GM23338 (cell line): ENCODE results near the gene DSG4.

Source experiments
- EZH2 ChIP-seq: fragments of 200-600 bp; sonication (generic); IDR thresholded peaks from one replicate; pipeline ENCODE4 v1.8.0; 2017; ENCODE audit warnings: antibody characterized with exemption, mild to moderate bottlenecking, low read depth; ENCODE audit not compliant: unreplicated experiment
- EZH2phosphoT487 ChIP-seq: fragments of 200-600 bp; sonication (generic); IDR thresholded peaks from one replicate; pipeline ENCODE4 v1.8.1; 2018; ENCODE audit warnings: antibody characterized with exemption; ENCODE audit not compliant: unreplicated experiment
- NANOG ChIP-seq: IDR thresholded peaks from 2 replicates; pipeline ENCODE4 v1.6.1; 2016; ENCODE audit warnings: antibody characterized with exemption, borderline replicate concordance
- POLR2AphosphoS5 ChIP-seq: IDR thresholded peaks from 2 replicates; pipeline ENCODE4 v1.6.1; 2016; ENCODE audit warnings: antibody characterized with exemption, low read depth
- TF ChIP-seq, protein P1 (sequence below), 2 experiments: fragments of 200-600 bp in 1 of 2; sonication (generic) in 1 of 2; conservative IDR thresholded peaks; 2 replicates each; pipeline versions ENCODE4 v1.5.1 to v1.6.1; 2016 to 2017; ENCODE audit warnings: antibody characterized with exemption in 2 of 2, low read depth in 2 of 2, mild to moderate bottlenecking in 2 of 2, moderate library complexity in 1 of 2
- TF ChIP-seq, protein P2 (sequence below): IDR thresholded peaks from one replicate; pipeline ENCODE4 v1.6.1; 2018; ENCODE audit warnings: antibody characterized with exemption; ENCODE audit not compliant: unreplicated experiment

- TF ChIP-seq, protein P1, sequence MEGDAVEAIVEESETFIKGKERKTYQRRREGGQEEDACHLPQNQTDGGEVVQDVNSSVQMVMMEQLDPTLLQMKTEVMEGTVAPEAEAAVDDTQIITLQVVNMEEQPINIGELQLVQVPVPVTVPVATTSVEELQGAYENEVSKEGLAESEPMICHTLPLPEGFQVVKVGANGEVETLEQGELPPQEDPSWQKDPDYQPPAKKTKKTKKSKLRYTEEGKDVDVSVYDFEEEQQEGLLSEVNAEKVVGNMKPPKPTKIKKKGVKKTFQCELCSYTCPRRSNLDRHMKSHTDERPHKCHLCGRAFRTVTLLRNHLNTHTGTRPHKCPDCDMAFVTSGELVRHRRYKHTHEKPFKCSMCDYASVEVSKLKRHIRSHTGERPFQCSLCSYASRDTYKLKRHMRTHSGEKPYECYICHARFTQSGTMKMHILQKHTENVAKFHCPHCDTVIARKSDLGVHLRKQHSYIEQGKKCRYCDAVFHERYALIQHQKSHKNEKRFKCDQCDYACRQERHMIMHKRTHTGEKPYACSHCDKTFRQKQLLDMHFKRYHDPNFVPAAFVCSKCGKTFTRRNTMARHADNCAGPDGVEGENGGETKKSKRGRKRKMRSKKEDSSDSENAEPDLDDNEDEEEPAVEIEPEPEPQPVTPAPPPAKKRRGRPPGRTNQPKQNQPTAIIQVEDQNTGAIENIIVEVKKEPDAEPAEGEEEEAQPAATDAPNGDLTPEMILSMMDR (conservative IDR thresholded peaks at IDR 0.05; ENCODE audit: low read depth in 2 of 2): no peak
- TF ChIP-seq, protein P2, sequence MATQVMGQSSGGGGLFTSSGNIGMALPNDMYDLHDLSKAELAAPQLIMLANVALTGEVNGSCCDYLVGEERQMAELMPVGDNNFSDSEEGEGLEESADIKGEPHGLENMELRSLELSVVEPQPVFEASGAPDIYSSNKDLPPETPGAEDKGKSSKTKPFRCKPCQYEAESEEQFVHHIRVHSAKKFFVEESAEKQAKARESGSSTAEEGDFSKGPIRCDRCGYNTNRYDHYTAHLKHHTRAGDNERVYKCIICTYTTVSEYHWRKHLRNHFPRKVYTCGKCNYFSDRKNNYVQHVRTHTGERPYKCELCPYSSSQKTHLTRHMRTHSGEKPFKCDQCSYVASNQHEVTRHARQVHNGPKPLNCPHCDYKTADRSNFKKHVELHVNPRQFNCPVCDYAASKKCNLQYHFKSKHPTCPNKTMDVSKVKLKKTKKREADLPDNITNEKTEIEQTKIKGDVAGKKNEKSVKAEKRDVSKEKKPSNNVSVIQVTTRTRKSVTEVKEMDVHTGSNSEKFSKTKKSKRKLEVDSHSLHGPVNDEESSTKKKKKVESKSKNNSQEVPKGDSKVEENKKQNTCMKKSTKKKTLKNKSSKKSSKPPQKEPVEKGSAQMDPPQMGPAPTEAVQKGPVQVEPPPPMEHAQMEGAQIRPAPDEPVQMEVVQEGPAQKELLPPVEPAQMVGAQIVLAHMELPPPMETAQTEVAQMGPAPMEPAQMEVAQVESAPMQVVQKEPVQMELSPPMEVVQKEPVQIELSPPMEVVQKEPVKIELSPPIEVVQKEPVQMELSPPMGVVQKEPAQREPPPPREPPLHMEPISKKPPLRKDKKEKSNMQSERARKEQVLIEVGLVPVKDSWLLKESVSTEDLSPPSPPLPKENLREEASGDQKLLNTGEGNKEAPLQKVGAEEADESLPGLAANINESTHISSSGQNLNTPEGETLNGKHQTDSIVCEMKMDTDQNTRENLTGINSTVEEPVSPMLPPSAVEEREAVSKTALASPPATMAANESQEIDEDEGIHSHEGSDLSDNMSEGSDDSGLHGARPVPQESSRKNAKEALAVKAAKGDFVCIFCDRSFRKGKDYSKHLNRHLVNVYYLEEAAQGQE: no peak
- TF ChIP-seq POLR2AphosphoS5: no peak
- TF ChIP-seq EZH2phosphoT487: no peak
- TF ChIP-seq EZH2: no peak
- TF ChIP-seq NANOG: no peak
Measured at GRCh38 chr18:31454066-31454708, 77.6 kb downstream of the DSG4 start.
